Fibroblast of lung (primary cell): ENCODE results near the gene NMNAT3. TPM values are rescaled to one million over a fixed set of nuclear protein-coding genes. Genes with fewer than 3 reads are reported as not detected.

ENCODE experiments used
- DNase-seq, 2 donors: peaks; one replicate each; pipeline versions ENCODE4 v3.0.0 to v3.0.0-alpha.2; 2010; ENCODE audit warnings: low read depth in 2 of 2
- H2AFZ ChIP-seq: 2 replicates; pipeline ENCODE4 v1.5.1; 2012; ENCODE audit warnings: low read length, control low read depth, inconsistent platforms
- H3K27ac ChIP-seq: 2 replicates; pipeline ENCODE4 v1.5.1; 2011; ENCODE audit warnings: low read length, control low read depth; ENCODE audit not compliant: insufficient read depth
- H3K27me3 ChIP-seq: 2 replicates; pipeline ENCODE4 v1.5.1; 2011; ENCODE audit warnings: mild to moderate bottlenecking, low read length; ENCODE audit not compliant: control insufficient read depth, insufficient read depth
- H3K36me3 ChIP-seq: 2 replicates; pipeline ENCODE4 v1.5.1; 2011; ENCODE audit warnings: low read length; ENCODE audit not compliant: control insufficient read depth, insufficient read depth
- H3K4me1 ChIP-seq: 2 replicates; pipeline ENCODE4 v1.5.1; 2011; ENCODE audit warnings: low read length; ENCODE audit not compliant: control insufficient read depth, insufficient read depth; ENCODE audit errors: extremely low read depth
- H3K4me2 ChIP-seq: 2 replicates; pipeline ENCODE4 v1.5.1; 2011; ENCODE audit warnings: low read length, control low read depth; ENCODE audit not compliant: insufficient read depth; ENCODE audit errors: extremely low read depth
- H3K4me3 ChIP-seq, 4 experiments: fragments of 200-600 bp in 1 of 4; sonication (generic) in 1 of 4; replicated peaks in 1 of 4; 2 replicates each; pipeline ENCODE4 v1.5.1; 2011 to 2016; ENCODE audit warnings: low read length in 4 of 4, low read depth in 3 of 4, mild to moderate bottlenecking in 3 of 4, control low read depth in 2 of 4, inconsistent platforms in 1 of 4, mixed read lengths in 1 of 4; ENCODE audit not compliant: insufficient read depth in 1 of 4; ENCODE audit errors: control extremely low read depth in 1 of 4
- H3K79me2 ChIP-seq: 2 replicates; pipeline ENCODE4 v1.5.1; 2012; ENCODE audit warnings: mild to moderate bottlenecking, low read length, inconsistent platforms; ENCODE audit not compliant: control insufficient read depth, insufficient read depth
- H3K9ac ChIP-seq: 2 replicates; pipeline ENCODE4 v1.5.1; 2011; ENCODE audit warnings: mild to moderate bottlenecking, low read length, control low read depth; ENCODE audit not compliant: insufficient read depth
- H3K9me3 ChIP-seq: 2 replicates; pipeline ENCODE4 v1.5.1; 2012; ENCODE audit warnings: low read depth, low read length; ENCODE audit not compliant: control insufficient read depth, insufficient read depth
- H4K20me1 ChIP-seq: 2 replicates; pipeline ENCODE4 v1.5.1; 2011; ENCODE audit warnings: low read length; ENCODE audit not compliant: control insufficient read depth, insufficient read depth; ENCODE audit errors: extremely low read depth
- CTCF ChIP-seq, 2 donors: IDR thresholded peaks in 1 of 2; conservative IDR thresholded peaks in 1 of 2; 1 replicate in 1 of 2; 2 replicates in 1 of 2; pipeline ENCODE4 v1.5.1; 2011 to 2012; ENCODE audit warnings: low read length in 2 of 2, control low read depth in 1 of 2, inconsistent platforms in 1 of 2, low read depth in 1 of 2, mild to moderate bottlenecking in 1 of 2
- EZH2 ChIP-seq: IDR thresholded peaks from 2 replicates; pipeline ENCODE4 v1.5.1; 2012; ENCODE audit warnings: low read length, control low read depth, mild to moderate bottlenecking; ENCODE audit errors: missing control alignments
- polyA plus RNA-seq, 2 donors: library from polyadenylated mRNA; depleted of rRNA in 1 of 2; stranded (reverse) in 1 of 2; unstranded in 1 of 2; fragments of >200 nt; gene quantifications; 2 replicates each; pipeline ENCODE4 v1.2.1, GENCODE V29; 2011 to 2012; ENCODE audit warnings: missing spikeins in 1 of 2
- total RNA-seq: library from RNA; depleted of rRNA; stranded (reverse); fragments of >200 nt; gene quantifications from 2 replicates; pipeline ENCODE4 v1.2.1, GENCODE V29; 2014

The NMNAT3 gene
- total and polyA plus RNA-seq, 2 donors (not counting 1 experiment from before 2014, with no cell fraction given), result 0.68 to 2.5 TPM

DNA sequence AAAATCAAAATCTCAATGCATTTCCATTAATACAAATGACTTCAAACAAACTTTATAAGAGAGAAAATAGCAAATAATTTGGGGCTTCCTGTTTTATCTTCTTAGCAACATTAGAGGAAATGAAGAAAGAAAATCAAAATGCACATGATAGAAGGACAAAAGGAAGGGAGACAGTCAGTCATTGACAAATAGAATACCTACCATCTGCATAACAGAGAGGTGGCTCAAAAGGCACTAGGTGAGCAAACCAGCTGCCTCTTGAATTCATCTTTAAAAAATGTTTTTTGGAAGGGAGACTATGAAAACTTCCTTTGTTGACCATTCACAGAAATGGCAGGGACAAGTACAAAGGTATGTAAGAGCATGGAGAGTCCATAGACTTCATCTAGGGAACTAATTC, 9.4 kb downstream of the NMNAT3 start:
- Histone ChIP-seq H3K4me3 (no peak overlapping the region), H3K79me2 (no peaks in the 10 kb centered on the region), H3K9me3 (no peaks in the 10 kb centered on the region), H4K20me1 (no peaks in the 10 kb centered on the region), H3K27me3 (no peaks in the 10 kb centered on the region), H3K4me1 (no peaks in the 10 kb centered on the region), H3K27ac (no peak overlapping the region), H3K36me3 (no peaks in the 10 kb centered on the region), H3K9ac (no peak overlapping the region), H2AFZ (no peak overlapping the region), H3K4me2 (no peak overlapping the region)
- TF ChIP-seq CTCF (conservative IDR thresholded peaks at IDR 0.05 in 1 of 2, IDR thresholded peaks at IDR 0.05 in 1 of 2; ENCODE audit: low read depth in 1 of 2, low read length in 2 of 2) (no peak), EZH2 (no peak)
- DNase-seq, result no peak

- no peak overlapping the region for H3K4me2 ChIP-seq
- H3K9ac ChIP-seq, result no peak overlapping the region
- no peak for DNase-seq
- TF ChIP-seq EZH2, result no peak
- no peak for TF ChIP-seq CTCF (conservative IDR thresholded peaks at IDR 0.05 in 1 of 2, IDR thresholded peaks at IDR 0.05 in 1 of 2; ENCODE audit: low read depth in 1 of 2, low read length in 2 of 2)
- no peak overlapping the region for H3K4me3 ChIP-seq
- no peak overlapping the region for H2AFZ ChIP-seq
- H3K36me3 ChIP-seq, result no peaks in the 10 kb centered on the region
- H3K9me3 ChIP-seq, result no peaks in the 10 kb centered on the region
- H3K79me2 ChIP-seq, result no peaks in the 10 kb centered on the region
- H3K4me1 ChIP-seq, result no peaks in the 10 kb centered on the region
- H3K27ac ChIP-seq, result no peak overlapping the region
- H4K20me1 ChIP-seq, result no peaks in the 10 kb centered on the region
- no peaks in the 10 kb centered on the region for H3K27me3 ChIP-seq
Measured at GRCh38 chr3:139664958-139665357, 12.8 kb downstream of the NMNAT3 start.

- no peak for TF ChIP-seq EZH2
- TF ChIP-seq CTCF (conservative IDR thresholded peaks at IDR 0.05 in 1 of 2, IDR thresholded peaks at IDR 0.05 in 1 of 2; ENCODE audit: low read depth in 1 of 2, low read length in 2 of 2), result no peak
- Histone ChIP-seq H3K79me2 (no peaks in the 10 kb centered on the region), H3K27me3 (no peaks in the 10 kb centered on the region), H3K9ac (no peak overlapping the region), H3K27ac (no peak overlapping the region), H3K4me3 (no peak overlapping the region), H3K4me2 (no peak overlapping the region), H3K4me1 (no peaks in the 10 kb centered on the region), H3K36me3 (no peaks in the 10 kb centered on the region), H4K20me1 (no peaks in the 10 kb centered on the region), H2AFZ (no peak overlapping the region), H3K9me3 (no peaks in the 10 kb centered on the region)
- no peak for DNase-seq
Measured at GRCh38 chr3:139660269-139660668, 17.5 kb downstream of the NMNAT3 start.
